NCI-H345 (cell line): ENCODE data around the gene CNPY4.

ENCODE experiments used
- DNase-seq: peaks from one replicate; lab custom pipeline; 2025; lab: John Stamatoyannopoulos, UW

CNPY4 gene

GRCh38 chr7:100148559-100149328 lies 29.3 kb downstream of the CNPY4 start, which contains the start of gene LAMTOR4:
TSS of gene LAMTOR4 (plus strand) at chr7:100148918. CDS start at chr7:100148973, 55 bp downstream.
- DNase-seq = peak; percentile 99

- no peak for DNase-seq
Observed at GRCh38 chr7:100152404-100152803, 33.0 kb downstream of the CNPY4 start.

GRCh38 chr7:100152937-100153666 lies 33.7 kb downstream of the CNPY4 start:
- no peak for DNase-seq

GRCh38 chr7:100153708-100154535 lies 34.5 kb downstream of the CNPY4 start:
- DNase-seq = no peak

GRCh38 chr7:100154651-100155491 lies 35.4 kb downstream of the CNPY4 start:
- DNase-seq = no peak

- no peak for DNase-seq
Observed at GRCh38 chr7:100155553-100156317, 36.3 kb downstream of the CNPY4 start.

- no peak for DNase-seq
Observed at GRCh38 chr7:100156331-100157068, 37.1 kb downstream of the CNPY4 start.

- DNase-seq = no peak
Observed at GRCh38 chr7:100157069-100157333, 37.6 kb downstream of the CNPY4 start.

- DNase-seq = no peak
Observed at GRCh38 chr7:100157334-100158228, 38.1 kb downstream of the CNPY4 start.

- peak; percentile 88 for DNase-seq
Observed at GRCh38 chr7:100158229-100159098, 39.0 kb downstream of the CNPY4 start, which contains the start of gene TRAPPC14. TSS of gene TRAPPC14 (minus strand) at chr7:100158723. CDS start at chr7:100158499, 224 bp downstream.

GRCh38 chr7:100159099-100159623 lies 39.7 kb downstream of the CNPY4 start:
- DNase-seq = no peak

- DNase-seq = no peak
Observed at GRCh38 chr7:100160067-100160466, 40.6 kb downstream of the CNPY4 start.

GRCh38 chr7:100163006-100163531 lies 43.6 kb downstream of the CNPY4 start:
- peak; percentile 23 for DNase-seq

GRCh38 chr7:100163871-100164270 lies 44.4 kb downstream of the CNPY4 start:
- DNase-seq = no peak

- DNase-seq = no peak
Observed at GRCh38 chr7:100166317-100166940, 47.0 kb downstream of the CNPY4 start.

- no peak for DNase-seq
Observed at GRCh38 chr7:100166970-100167911, 47.8 kb downstream of the CNPY4 start.
